ENCODE data around the gene NAXD. TPM values are rescaled to one million over a fixed set of nuclear protein-coding genes. Genes with fewer than 3 reads are reported as not detected.
"Not testable (repeated sequence)": the region's sequence is repeated elsewhere in the genome, so short reads cannot be mapped to it uniquely, and the experiment has no call there.

The NAXD gene
- total RNA-seq, 4 donors from 2014 or later: 27.1 to 43.2 (median 35.8) TPM

GRCh38 chr13:110597041-110597689, 18.2 kb upstream of the NAXD start:
- Histone ChIP-seq H3K4me3 (no peak overlapping the region), H3K4me1 (no peaks in the 10 kb centered on the region), H3K36me3 (no peaks in the 10 kb centered on the region), H3K27ac (no peak overlapping the region), H3K9me3 (no peaks in the 10 kb centered on the region), H3K27me3 (no peaks in the 10 kb centered on the region)
- no peak for DNase-seq
- TF ChIP-seq POLR2A (IDR thresholded peaks at IDR 0.05): no peak
- TF ChIP-seq CTCF (IDR thresholded peaks at IDR 0.05): no peak

- H3K27ac ChIP-seq: no peak overlapping the region
Observed at GRCh38 chr13:110600261-110600819, 15.0 kb upstream of the NAXD start.

GRCh38 chr13:110600980-110601379, 14.4 kb upstream of the NAXD start:
- DNase-seq: no peak
- no peaks in the 10 kb centered on the region for H3K27me3 ChIP-seq
- no peaks in the 10 kb centered on the region for H3K9me3 ChIP-seq
- no peak overlapping the region for H3K4me3 ChIP-seq
- no peak overlapping the region for H3K27ac ChIP-seq
- no peaks in the 10 kb centered on the region for H3K4me1 ChIP-seq
- TF ChIP-seq POLR2A (IDR thresholded peaks at IDR 0.05): no peak
- TF ChIP-seq CTCF (IDR thresholded peaks at IDR 0.05): no peak
- H3K36me3 ChIP-seq: no peaks in the 10 kb centered on the region

More at GRCh38 chr13:110600261-110600819, 15.0 kb upstream of the NAXD start:
- Histone ChIP-seq H3K9me3 (no peaks in the 10 kb centered on the region), H3K4me1 (no peaks in the 10 kb centered on the region), H3K4me3 (no peak overlapping the region), H3K36me3 (no peaks in the 10 kb centered on the region), H3K27me3 (no peaks in the 10 kb centered on the region)
- DNase-seq: no peak
- TF ChIP-seq CTCF (IDR thresholded peaks at IDR 0.05) (no peak), POLR2A (IDR thresholded peaks at IDR 0.05) (no peak)

- H3K27me3 ChIP-seq: no peaks in the 10 kb centered on the region
- no peaks in the 10 kb centered on the region for H3K4me1 ChIP-seq
- H3K4me3 ChIP-seq: no peak overlapping the region
- H3K36me3 ChIP-seq: no peaks in the 10 kb centered on the region
- H3K27ac ChIP-seq: no peak overlapping the region
- no peaks in the 10 kb centered on the region for H3K9me3 ChIP-seq
- DNase-seq: no peak
- TF ChIP-seq POLR2A (IDR thresholded peaks at IDR 0.05) (no peak), CTCF (IDR thresholded peaks at IDR 0.05) (no peak)
Observed at GRCh38 chr13:110605132-110605531, 10.2 kb upstream of the NAXD start.

- H3K4me3 ChIP-seq, H3K27ac ChIP-seq, H3K4me1 ChIP-seq, H3K9me3 ChIP-seq, H3K36me3 ChIP-seq, H3K27me3 ChIP-seq, DNase-seq: not testable (repeated sequence)
Observed at GRCh38 chr13:110606281-110606680, 9.1 kb upstream of the NAXD start.

- no peaks in the 10 kb centered on the region for H3K4me1 ChIP-seq
- no peaks in the 10 kb centered on the region for H3K36me3 ChIP-seq
- no peaks in the 10 kb centered on the region for H3K27me3 ChIP-seq
- no peak for TF ChIP-seq POLR2A (IDR thresholded peaks at IDR 0.05)
- no peak for TF ChIP-seq CTCF (IDR thresholded peaks at IDR 0.05)
- no peak overlapping the region for H3K27ac ChIP-seq
- no peak for DNase-seq
- H3K4me3 ChIP-seq: no peak overlapping the region
- H3K9me3 ChIP-seq: no peaks in the 10 kb centered on the region
Observed at GRCh38 chr13:110607675-110608224, 7.6 kb upstream of the NAXD start.
